Adrenal gland (tissue), 12 donors: ENCODE data around the gene PTPRU. TPM values are rescaled to one million over a fixed set of nuclear protein-coding genes. Genes with fewer than 3 reads are reported as not detected.

Source experiments
- DNase-seq, 7 donors: peaks; one replicate each; pipeline ENCODE4 v3.0.0-alpha.2; 2019 to 2020
- H3K27ac ChIP-seq, 5 donors: fragments of 200-600 bp; sonication (generic) in 4 of 5; 1 replicate in 3 of 5; 2 replicates in 2 of 5; pipeline versions ENCODE4 v1.5.1 to v1.8.0; 2016 to 2020; ENCODE audit warnings: mild to moderate bottlenecking in 1 of 5
- H3K27me3 ChIP-seq: fragments of 200-600 bp; 2 replicates; pipeline ENCODE4 v1.8.0; 2021
- H3K36me3 ChIP-seq, 2 donors: fragments of 200-600 bp; replicated peaks in 1 of 2; 1 replicate in 1 of 2; 2 replicates in 1 of 2; pipeline versions ENCODE4 v1.5.1 to v1.8.0; 2018 to 2022
- H3K4me1 ChIP-seq, 2 donors: fragments of 200-600 bp; replicated peaks in 1 of 2; 1 replicate in 1 of 2; 2 replicates in 1 of 2; pipeline versions ENCODE4 v1.5.1 to v1.8.0; 2018 to 2021
- H3K4me3 ChIP-seq, 4 donors: fragments of 200-600 bp; sonication (generic) in 3 of 4; one replicate each; pipeline ENCODE4 v1.5.1; 2016 to 2018
- H3K9me3 ChIP-seq, 3 donors: fragments of 200-600 bp; sonication (generic) in 1 of 3; replicated peaks in 1 of 3; 1 replicate in 2 of 3; 2 replicates in 1 of 3; pipeline versions ENCODE4 v1.5.1 to v1.8.0; 2016 to 2021
- CTCF ChIP-seq, 6 experiments: fragments of 450-650 bp in 4 of 6; fragments of 200-600 bp in 2 of 6; sonication (generic) in 1 of 6; IDR thresholded peaks; 1 replicate in 5 of 6; 2 replicates in 1 of 6; pipeline versions ENCODE4 v1.5.1 to v1.8.0; 2016 to 2021; ENCODE audit warnings: antibody characterized with exemption in 6 of 6, mild to moderate bottlenecking in 2 of 6, moderate library complexity in 1 of 6
- POLR2A ChIP-seq, 2 donors: fragments of 450-650 bp; IDR thresholded peaks; one replicate each; pipeline ENCODE4 v1.6.1; 2017; ENCODE audit warnings: antibody characterized with exemption in 2 of 2, mild to moderate bottlenecking in 2 of 2, moderate library complexity in 1 of 2
- WGBS, 4 donors: extraction: QIAGEN DNeasy Blood & Tissue Kit in 2 of 4; methylation state at CpG; one replicate each; pipeline versions ENCODE4 v1.1.5 to v1.1.7; 2013 to 2017; 5-methylcytosine and 5-hydroxymethylcytosine counted together
- intact Hi-C, 2 donors: fragments of 100-400 bp; cut with DNase I; formaldehyde crosslinking; loops; one replicate each; pipeline versions ENCODE4 v1.14.1 to v1.15.0; 2022 to 2023
- polyA plus RNA-seq, 3 donors: library from polyadenylated mRNA; stranded (reverse); fragments of 200-250 nt in 2 of 3; fragments of 350-450 nt in 1 of 3; fragmentation: Illumina TruSeq in 1 of 3; extraction: RNeasy Lipid Tissue Mini Kit (QIAGEN cat#74804) in 1 of 3; gene quantifications; one replicate each; pipeline ENCODE4 v1.2.3, GENCODE V29; 2013 to 2014
- total RNA-seq, 9 donors: library from RNA; depleted of rRNA in 4 of 9; stranded (reverse); fragments of >200 nt in 4 of 9; fragments of 120-200 nt in 1 of 9; fragmentation: NEBNext Ultra II Directional in 1 of 9; extraction: Animal tissue kit (Norgen Biotek cat#: 25700) in 1 of 9; gene quantifications; one replicate each; pipeline versions ENCODE4 v1.1.0 to v1.2.4, GENCODE V29; 2013 to 2023
- donor health status: healthy with polysubstance abuse.
- donor health status: Bipolar disorder and iron deficiency.
- donor health status: DM: yes; HTN: yes; CAD: no.
- donor health status: DM: no; HTN: no; CAD: no.
- donor health status: DM: no; HTN: no; CAD: no.
- donor health status: DM: yes; HTN: yes; CAD: no.

Gene PTPRU
- total and polyA plus RNA-seq, 12 donors = 1.4 to 14.4 (median 6.7) TPM

- intact Hi-C loops = loop anchor here in 1 of 2 donors (5.0 to 10.0 kb wide), 2 partner anchors 168 to 320 kb away; no protein-coding TSS in a partner anchor
- Histone ChIP-seq H3K36me3 (peaks cover 0 to 38% of the 10 kb centered on the region in 2 donors), H3K4me1 (peaks cover 8 to 11% of the 10 kb centered on the region in 2 donors), H3K4me3 (no peak overlapping the region), H3K9me3 (no peaks in the 10 kb centered on the region), H3K27ac (peak overlapping the region in 4 of 5 donors; percentile 6 to 84 (median 71)), H3K27me3 (no peaks in the 10 kb centered on the region)
- TF ChIP-seq POLR2A (IDR thresholded peaks at IDR 0.05) (no peak), CTCF (IDR thresholded peaks at IDR 0.05) (peak; percentile 96 to 98 (median 97))
- peak; percentile 94 to 98 (median 97) for DNase-seq
- WGBS, 4 donors = 21 to 26% (median 25%) methylated on average over 12 to 14 of the region's 14 CpGs
These were observed 33.6 kb upstream of the PTPRU start for GRCh38 chr1:29202584-29203340.

GRCh38 chr1:29208442-29208841 is 27.9 kb upstream of the PTPRU start:
- Histone ChIP-seq H3K36me3 (peaks cover 0 to 35% of the 10 kb centered on the region in 2 donors), H3K9me3 (no peaks in the 10 kb centered on the region), H3K4me1 (no peaks in the 10 kb centered on the region), H3K27me3 (no peaks in the 10 kb centered on the region), H3K4me3 (no peak overlapping the region), H3K27ac (no peak overlapping the region)
- intact Hi-C loops = loop anchor here in 1 of 2 donors (10.0 kb wide), 1 partner anchor 174 kb away; no protein-coding TSS in a partner anchor
- TF ChIP-seq POLR2A (IDR thresholded peaks at IDR 0.05) (no peak), CTCF (IDR thresholded peaks at IDR 0.05) (no peak)
- WGBS, 4 donors = 66 to 78% (median 66%) methylated on average over 4 of the region's 4 CpGs
- DNase-seq = no peak

GRCh38 chr1:29209173-29209572 is 27.1 kb upstream of the PTPRU start:
- Histone ChIP-seq H3K9me3 (no peaks in the 10 kb centered on the region), H3K4me3 (no peak overlapping the region), H3K4me1 (no peaks in the 10 kb centered on the region), H3K27ac (no peak overlapping the region), H3K27me3 (no peaks in the 10 kb centered on the region), H3K36me3 (peaks cover 0 to 39% of the 10 kb centered on the region in 2 donors)
- 81 to 89% (median 83%) methylated on average over 5 of the region's 5 CpGs for WGBS, 4 donors
- TF ChIP-seq POLR2A (IDR thresholded peaks at IDR 0.05) (no peak), CTCF (IDR thresholded peaks at IDR 0.05) (no peak)
- intact Hi-C loops = loop anchor here in 1 of 2 donors (10.0 kb wide), 1 partner anchor 174 kb away; no protein-coding TSS in a partner anchor
- no peak for DNase-seq

GRCh38 chr1:29210278-29211085 is 25.8 kb upstream of the PTPRU start:
- intact Hi-C loops = no loop called here
- 73 to 91% (median 79%) methylated on average over 7 of the region's 7 CpGs for WGBS, 4 donors
- Histone ChIP-seq H3K27ac (no peak overlapping the region), H3K4me3 (no peak overlapping the region), H3K36me3 (peaks cover 0 to 41% of the 10 kb centered on the region in 2 donors), H3K27me3 (no peaks in the 10 kb centered on the region), H3K4me1 (no peaks in the 10 kb centered on the region), H3K9me3 (no peaks in the 10 kb centered on the region)
- no peak for DNase-seq
- TF ChIP-seq POLR2A (IDR thresholded peaks at IDR 0.05) (no peak), CTCF (IDR thresholded peaks at IDR 0.05) (no peak)
